HepG2 (cell line): ENCODE measurements around the gene SLC25A10. TPM values are rescaled to one million over a fixed set of nuclear protein-coding genes. Genes with fewer than 3 reads are reported as not detected.

Source experiments
- FUBP1 ChIP-seq: sonication (generic); formaldehyde crosslinking; IDR thresholded peaks from 2 replicates; pipeline ENCODE4 v1.5.1; 2020; ENCODE audit warnings: missing genetic modification reagents, mild to moderate bottlenecking, borderline replicate concordance
- HOMEZ ChIP-seq: IDR thresholded peaks from 2 replicates; pipeline ENCODE4 v1.6.1; 2016; ENCODE audit warnings: low read depth
- IKZF5 ChIP-seq: IDR thresholded peaks from 2 replicates; pipeline ENCODE4 v1.6.1; 2018; ENCODE audit warnings: missing genetic modification reagents, mild to moderate bottlenecking, missing compliant biosample characterization
- MTA1 ChIP-seq: sonication (generic); formaldehyde crosslinking; IDR thresholded peaks from 2 replicates; pipeline ENCODE4 v1.4.0; 2020; ENCODE audit warnings: missing genetic modification reagents, mild to moderate bottlenecking, borderline replicate concordance
- ONECUT2 ChIP-seq: sonication (generic); formaldehyde crosslinking; IDR thresholded peaks from 2 replicates; pipeline ENCODE4 v1.4.0; 2020; ENCODE audit warnings: missing genetic modification reagents
- POLR2AphosphoS5 ChIP-seq: IDR thresholded peaks from 2 replicates; pipeline ENCODE4 v1.6.1; 2012; ENCODE audit warnings: low read depth, low read length
- PRDM4 ChIP-seq: sonication (generic); formaldehyde crosslinking; IDR thresholded peaks from 2 replicates; pipeline ENCODE4 v1.9.0; 2021; ENCODE audit warnings: missing genetic modification reagents, borderline replicate concordance
- SCMH1 ChIP-seq: sonication (generic); formaldehyde crosslinking; IDR thresholded peaks from 2 replicates; pipeline ENCODE4 v1.9.0; 2021; ENCODE audit warnings: missing genetic modification reagents, mild to moderate bottlenecking, borderline replicate concordance
- TEAD3 ChIP-seq: optimal IDR thresholded peaks from 2 replicates; pipeline ENCODE3; 2016; ENCODE audit warnings: borderline replicate concordance
- THYN1 ChIP-seq: sonication (generic); formaldehyde crosslinking; IDR thresholded peaks from 2 replicates; pipeline ENCODE4 v1.8.1; 2023; ENCODE audit warnings: low read depth, mild to moderate bottlenecking, moderate library complexity, missing genetic modification reagents, borderline replicate concordance
- ZNF142 ChIP-seq: sonication (generic); formaldehyde crosslinking; IDR thresholded peaks from 2 replicates; pipeline ENCODE4 v1.4.0; 2020; ENCODE audit warnings: missing genetic modification reagents
- ZNF576 ChIP-seq: sonication (generic); formaldehyde crosslinking; IDR thresholded peaks from 2 replicates; pipeline ENCODE4 v1.4.0; 2020; ENCODE audit warnings: mild to moderate bottlenecking, missing genetic modification reagents
- ZNF777 ChIP-seq: sonication (generic); formaldehyde crosslinking; IDR thresholded peaks from 2 replicates; pipeline ENCODE4 v1.4.0; 2020; ENCODE audit warnings: missing genetic modification reagents
- polyA plus RNA-seq, 8 experiments: library from polyadenylated mRNA; depleted of rRNA in 3 of 8; stranded (reverse) in 7 of 8; unstranded in 1 of 8; fragments of >200 nt; fragmentation: Illumina TruSeq in 4 of 8; extraction: Trizol in 4 of 8; gene quantifications; 2 replicates each; pipeline versions ENCODE4 v1.2.1 to v1.2.3, GENCODE V29; 2011 to 2016; ENCODE audit warnings: low read depth in 4 of 8, missing spikeins in 1 of 8, mixed read lengths in 1 of 8; ENCODE audit not compliant: insufficient read depth in 1 of 8
- total RNA-seq, 5 experiments: library from RNA; depleted of rRNA; stranded (reverse); fragments of >200 nt; fragmentation: Illumina TruSeq; extraction: Trizol; gene quantifications; 2 replicates each; pipeline ENCODE4 v1.2.3, GENCODE V29; 2016; ENCODE audit warnings: low read depth in 1 of 5

The SLC25A10 gene
- total and polyA plus RNA-seq, 2 of the 13 experiments (the other 11 are each of a cell fraction or from before 2014, with no cell fraction given) = 46.5 to 140 TPM

- TF ChIP-seq IKZF5 (CRISPR knock-in tag) (peak; percentile 76), ZNF777 (CRISPR knock-in tag) (0 out of 2 replicates have a peak, but pooled peaks have one; percentile 26), PRDM4 (CRISPR knock-in tag) (no peak), TEAD3 (peak; percentile 78), ZNF142 (CRISPR knock-in tag) (no peak; the same call in 1 of the 2 replicates), POLR2AphosphoS5 (peak; percentile 94), HOMEZ (CRISPR knock-in tag) (no peak), SCMH1 (CRISPR knock-in tag) (no peak), ZNF576 (no peak), MTA1 (0 out of 2 replicates have a peak, but pooled peaks have one; percentile 53), FUBP1 (CRISPR knock-in tag) (peak; percentile 79; the same call in 1 of the 2 replicates), THYN1 (CRISPR knock-in tag) (0 out of 2 replicates have a peak, but pooled peaks have one; percentile 35), ONECUT2 (CRISPR knock-in tag) (no peak)
Measured at GRCh38 chr17:81666342-81667191, 45.5 kb upstream of the SLC25A10 start, which contains the start of the genes CCDC137 and OXLD1 (continued).
